Lower lobe of right lung (tissue), 2 donors: ENCODE measurements around the gene CSMD2. TPM values are rescaled to one million over a fixed set of nuclear protein-coding genes. Genes with fewer than 3 reads are reported as not detected.

Experiments used
- ATAC-seq, 2 donors: fragments of 200-7000 bp; cut with Tn5 transposase; one replicate each; pipeline ENCODE4 v1.9.1; 2020 to 2022; ENCODE audit warnings: mild to moderate bottlenecking in 2 of 2, moderate library complexity in 2 of 2
- DNase-seq: peaks from one replicate; pipeline ENCODE4 v3.0.0-alpha.2; 2020
- H3K27ac ChIP-seq: fragments of 200-600 bp; one replicate; pipeline ENCODE4 v1.8.0; 2022
- H3K27me3 ChIP-seq: fragments of 200-600 bp; one replicate; pipeline ENCODE4 v1.8.0; 2022; ENCODE audit warnings: low read depth
- H3K36me3 ChIP-seq: fragments of 200-600 bp; one replicate; pipeline ENCODE4 v1.8.0; 2022; ENCODE audit warnings: mild to moderate bottlenecking
- H3K4me1 ChIP-seq: fragments of 200-600 bp; one replicate; pipeline ENCODE4 v1.8.0; 2022
- H3K4me3 ChIP-seq: fragments of 200-600 bp; one replicate; pipeline ENCODE4 v1.8.0; 2022; ENCODE audit warnings: mild to moderate bottlenecking
- H3K9me3 ChIP-seq: fragments of 200-600 bp; one replicate; pipeline ENCODE4 v1.8.0; 2022
- CTCF ChIP-seq: fragments of 200-600 bp; IDR thresholded peaks from one replicate; pipeline ENCODE4 v1.8.0; 2022; ENCODE audit warnings: antibody characterized with exemption, mild to moderate bottlenecking
- intact Hi-C: fragments of 100-400 bp; cut with DNase I; formaldehyde crosslinking; loops from one replicate; pipeline ENCODE4 v1.11.0; 2022
- total RNA-seq: library from RNA; stranded (reverse); fragmentation: NEBNext Ultra II Directional; extraction: Animal tissue kit (Norgen Biotek cat#: 25700); gene quantifications from one replicate; pipeline ENCODE4 v1.2.1, GENCODE V29; 2021
- donor health status: DM: no; HTN: yes; CAD: no; lungs with severe emphysema.

The CSMD2 gene
- total RNA-seq, 1 donor from 2014 or later, result 1.1 TPM

GRCh38 chr1:33718186-33718585 is 446.8 kb downstream of the CSMD2 start:
- no peak for DNase-seq
- ATAC-seq, result no peak
- peaks cover 6% of the 10 kb centered on the region for H3K27me3 ChIP-seq
- no peak overlapping the region for H3K4me3 ChIP-seq
- H3K4me1 ChIP-seq, result no peaks in the 10 kb centered on the region
- intact Hi-C loops, result no loop called here
- H3K36me3 ChIP-seq, result no peaks in the 10 kb centered on the region
- no peak overlapping the region for H3K27ac ChIP-seq
- H3K9me3 ChIP-seq, result no peaks in the 10 kb centered on the region
- no peak for TF ChIP-seq CTCF

GRCh38 chr1:33716976-33717688 is 447.9 kb downstream of the CSMD2 start:
- DNase-seq (no peak), ATAC-seq (no peak)
- H3K27ac ChIP-seq, result no peak overlapping the region
- H3K9me3 ChIP-seq, result no peaks in the 10 kb centered on the region
- H3K4me1 ChIP-seq, result no peaks in the 10 kb centered on the region
- intact Hi-C loops, result no loop called here
- no peak for TF ChIP-seq CTCF
- peaks cover 16% of the 10 kb centered on the region for H3K27me3 ChIP-seq
- H3K36me3 ChIP-seq, result no peaks in the 10 kb centered on the region
- no peak overlapping the region for H3K4me3 ChIP-seq

- Histone ChIP-seq H3K27ac (no peak overlapping the region), H3K4me1 (no peaks in the 10 kb centered on the region), H3K36me3 (no peaks in the 10 kb centered on the region), H3K27me3 (peaks cover 21% of the 10 kb centered on the region), H3K4me3 (no peak overlapping the region), H3K9me3 (no peaks in the 10 kb centered on the region)
- no peak for TF ChIP-seq CTCF
- ATAC-seq (no peak), DNase-seq (no peak)
- intact Hi-C loops, result no loop called here
These were observed 449.7 kb downstream of the CSMD2 start for GRCh38 chr1:33715195-33715811.

- no peak overlapping the region for H3K4me3 ChIP-seq
- ATAC-seq (no peak), DNase-seq (no peak)
- no peak for TF ChIP-seq CTCF
- no peak overlapping the region for H3K27ac ChIP-seq
- intact Hi-C loops, result no loop called here
- H3K36me3 ChIP-seq, result no peaks in the 10 kb centered on the region
- H3K27me3 ChIP-seq, result peaks cover 21% of the 10 kb centered on the region
- H3K9me3 ChIP-seq, result no peaks in the 10 kb centered on the region
- H3K4me1 ChIP-seq, result no peaks in the 10 kb centered on the region
These were observed 450.6 kb downstream of the CSMD2 start for GRCh38 chr1:33714421-33714820.

GRCh38 chr1:33713058-33713877 is 451.8 kb downstream of the CSMD2 start:
- Histone ChIP-seq H3K9me3 (no peaks in the 10 kb centered on the region), H3K4me3 (no peak overlapping the region), H3K36me3 (no peaks in the 10 kb centered on the region), H3K4me1 (no peaks in the 10 kb centered on the region), H3K27ac (no peak overlapping the region), H3K27me3 (peaks cover 21% of the 10 kb centered on the region)
- DNase-seq (no peak), ATAC-seq (no peak)
- intact Hi-C loops, result no loop called here
- TF ChIP-seq CTCF, result no peak
